Heart left ventricle (tissue), 13 donors: Measurements from ENCODE around the gene HERC5.

ENCODE experiments used
- POLR2A ChIP-seq, 2 donors: fragments of 450-650 bp; IDR thresholded peaks; one replicate each; pipeline ENCODE4 v1.6.1; 2017; ENCODE audit warnings: antibody characterized with exemption in 2 of 2, mild to moderate bottlenecking in 2 of 2, moderate library complexity in 2 of 2
- TF ChIP-seq, protein P1 (sequence below), 12 donors: fragments of 200-600 bp; sonication (generic) in 4 of 12; IDR thresholded peaks; one replicate each; pipeline versions ENCODE4 v1.5.0 to v1.8.0; 2018 to 2022; ENCODE audit warnings: antibody characterized with exemption in 12 of 12, mild to moderate bottlenecking in 5 of 12
- donor health status: ischemic (EF 13 %, LVEDD 7.1; RV severe dilation, severe dysfunction).
- donor health status: DM: no; HTN: yes; CAD: no.
- donor health status: DM: no; HTN: no; CAD: no.
- donor health status: ischemic (EF 25% LVEDD 6.9; RV normal size, moderate dysfunction).
- donor health status: ischemic (EF 25% LVEDD 5.7; RV mildly dilated, moderate dysfunction).
- donor health status: ischemic (EF 35%, LVEDD 5.7; RV mildly dilated, moderate dysfunction).
- donor health status: nonischemic (EF 11% LVEDD 7.7; RV severe dilation, severe dysfunction).
- donor health status: DM: yes; HTN: yes; CAD: no.
- donor health status: PGD.
- donor health status: ischemic (EF 29% LVEDD 5.4; RV normal size, mild dysfunction).
- donor health status: nonischemic (EF 23%, LVEDD 6.1; RV moderate dilation, normal function).

- TF ChIP-seq, protein P1, sequence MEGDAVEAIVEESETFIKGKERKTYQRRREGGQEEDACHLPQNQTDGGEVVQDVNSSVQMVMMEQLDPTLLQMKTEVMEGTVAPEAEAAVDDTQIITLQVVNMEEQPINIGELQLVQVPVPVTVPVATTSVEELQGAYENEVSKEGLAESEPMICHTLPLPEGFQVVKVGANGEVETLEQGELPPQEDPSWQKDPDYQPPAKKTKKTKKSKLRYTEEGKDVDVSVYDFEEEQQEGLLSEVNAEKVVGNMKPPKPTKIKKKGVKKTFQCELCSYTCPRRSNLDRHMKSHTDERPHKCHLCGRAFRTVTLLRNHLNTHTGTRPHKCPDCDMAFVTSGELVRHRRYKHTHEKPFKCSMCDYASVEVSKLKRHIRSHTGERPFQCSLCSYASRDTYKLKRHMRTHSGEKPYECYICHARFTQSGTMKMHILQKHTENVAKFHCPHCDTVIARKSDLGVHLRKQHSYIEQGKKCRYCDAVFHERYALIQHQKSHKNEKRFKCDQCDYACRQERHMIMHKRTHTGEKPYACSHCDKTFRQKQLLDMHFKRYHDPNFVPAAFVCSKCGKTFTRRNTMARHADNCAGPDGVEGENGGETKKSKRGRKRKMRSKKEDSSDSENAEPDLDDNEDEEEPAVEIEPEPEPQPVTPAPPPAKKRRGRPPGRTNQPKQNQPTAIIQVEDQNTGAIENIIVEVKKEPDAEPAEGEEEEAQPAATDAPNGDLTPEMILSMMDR (IDR thresholded peaks at IDR 0.05) = no peak
- no peak for TF ChIP-seq POLR2A (IDR thresholded peaks at IDR 0.05)
These were observed 76.3 kb downstream of the HERC5 start for GRCh38 chr4:88533088-88533790.
